Measurements from ENCODE around the gene FGD5. TPM values are rescaled to one million over a fixed set of nuclear protein-coding genes. Genes with fewer than 3 reads are reported as not detected.

FGD5 gene
- total and polyA plus RNA-seq, 9 of the 15 experiments (the other 6 are each of a cell fraction or from before 2014, with no cell fraction given), result 0.18 TPM; not detected in 8

DNA sequence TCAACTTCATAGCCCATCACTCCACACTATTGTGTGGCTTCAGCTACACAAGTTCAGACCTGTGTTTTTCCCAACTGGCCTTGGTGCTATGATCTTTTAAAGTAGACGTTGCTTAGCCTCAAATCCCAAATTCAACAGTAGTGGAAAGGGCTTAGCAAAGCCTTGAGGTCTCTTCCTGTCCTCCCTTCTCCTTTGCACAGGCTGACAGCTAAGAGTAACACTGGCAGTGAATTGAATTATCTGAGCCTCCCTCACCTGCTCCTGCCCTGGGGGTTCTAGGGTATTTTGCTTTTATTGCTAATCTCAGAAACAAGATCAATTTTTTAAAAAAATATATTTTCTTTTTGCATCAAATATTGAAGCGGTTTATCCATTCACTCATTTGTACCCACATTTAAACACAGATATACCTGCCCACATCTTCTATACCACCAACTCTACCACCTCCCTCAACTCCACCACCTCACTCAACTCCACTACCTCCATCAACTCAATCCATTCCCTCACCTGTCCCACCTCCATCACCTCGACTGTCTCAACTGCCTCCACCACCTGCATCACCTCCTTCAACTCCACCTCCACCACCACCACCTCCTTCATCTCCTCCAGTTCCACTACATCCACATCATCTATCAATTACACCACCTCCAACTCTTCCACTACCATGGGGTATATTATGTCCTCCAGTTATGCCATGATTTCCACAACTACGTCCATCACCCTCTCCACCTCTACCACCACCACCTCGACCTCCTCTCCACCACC, 10.1 kb upstream of the FGD5 start:
- DNase-seq (ENCODE audit: extremely low read depth in 1 of 4, low spot score in 3 of 4) (no peak), ATAC-seq (no peak), FAIRE-seq (no peak)
- no peaks in the 10 kb centered on the region for H3K9me1 ChIP-seq (ENCODE audit: control insufficient read depth, insufficient read depth, low read length)
- 1% methylated on average over 5 of the region's 5 CpGs for WGBS (ENCODE audit: insufficient coverage, low coverage, missing lambda C conversion rate)
- intact Hi-C loops (cut with micrococcal nuclease), result no loop called here
- H3K27ac ChIP-seq (ENCODE audit: extremely low read depth, low read depth, low read length), result no peak overlapping the region
- BruUV-seq (replicated peaks), result no TSS peak
- H3K4me3 ChIP-seq, result no peak overlapping the region
- H3K27me3 ChIP-seq (ENCODE audit: control insufficient read depth in 2 of 2, insufficient read depth in 2 of 2, low read length in 2 of 2), result peaks cover 36 to 79% of the 10 kb centered on the region in 2 experiments; a peak in 4 of 5 replicates
- TF ChIP-seq ZNF830 (CRISPR knock-in tag; IDR thresholded peaks at IDR 0.05), result no peak
- peak; percentile 71; the same call in 1 of the 2 replicates for TF ChIP-seq OTX1 (CRISPR knock-in tag; IDR thresholded peaks at IDR 0.05)
- TF ChIP-seq, protein P1, sequence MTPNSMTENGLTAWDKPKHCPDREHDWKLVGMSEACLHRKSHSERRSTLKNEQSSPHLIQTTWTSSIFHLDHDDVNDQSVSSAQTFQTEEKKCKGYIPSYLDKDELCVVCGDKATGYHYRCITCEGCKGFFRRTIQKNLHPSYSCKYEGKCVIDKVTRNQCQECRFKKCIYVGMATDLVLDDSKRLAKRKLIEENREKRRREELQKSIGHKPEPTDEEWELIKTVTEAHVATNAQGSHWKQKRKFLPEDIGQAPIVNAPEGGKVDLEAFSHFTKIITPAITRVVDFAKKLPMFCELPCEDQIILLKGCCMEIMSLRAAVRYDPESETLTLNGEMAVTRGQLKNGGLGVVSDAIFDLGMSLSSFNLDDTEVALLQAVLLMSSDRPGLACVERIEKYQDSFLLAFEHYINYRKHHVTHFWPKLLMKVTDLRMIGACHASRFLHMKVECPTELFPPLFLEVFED (CRISPR knock-in tag; conservative IDR thresholded peaks at IDR 0.05), result 0 out of 2 replicates have a peak, but pooled peaks have one; percentile 65
- no peak overlapping the region for H3K9ac ChIP-seq (ENCODE audit: insufficient read depth in 1 of 2, low read depth in 2 of 2, low read length in 2 of 2)
- peaks cover 0 to 16% of the 10 kb centered on the region in 2 experiments; a peak in 3 of 5 replicates for H3K4me1 ChIP-seq (replicated peaks in 1 of 2; ENCODE audit: control insufficient read depth in 2 of 2, insufficient read depth in 2 of 2, low read length in 2 of 2)
- no peaks in the 10 kb centered on the region for H3K9me3 ChIP-seq (replicated peaks; ENCODE audit: control insufficient read depth, insufficient read depth, low read depth, low read length)
- CTCF ChIA-PET (ENCODE audit: low intra/inter-chr PET ratio), result no interaction called here
- POLR2A ChIA-PET, result interaction anchor here (1.1 kb wide), 1 partner anchor 11 kb away, joined by 4 read pairs; no protein-coding TSS in a partner anchor
- H4K20me1 ChIP-seq (replicated peaks; ENCODE audit: control insufficient read depth, insufficient read depth, low read length), result peaks cover 10% of the 10 kb centered on the region; the same call in 1 of the 2 replicates
- no peaks in the 10 kb centered on the region for H3K79me2 ChIP-seq (ENCODE audit: control insufficient read depth, insufficient read depth, low read length)
- no peak overlapping the region for H2AFZ ChIP-seq (ENCODE audit: low read depth, low read length)
- H3K4me2 ChIP-seq (ENCODE audit: insufficient read depth, low read length), result no peak overlapping the region
- H3K36me3 ChIP-seq (ENCODE audit: control insufficient read depth, insufficient read depth, low read length), result no peaks in the 10 kb centered on the region
- in situ Hi-C loops (cut with MboI), result no loop called here

All from K562 (cell line).